Ramos (cell line): ENCODE measurements around the gene NFIA.
"Not testable (repeated sequence)": the region's sequence is repeated elsewhere in the genome, so short reads cannot be mapped to it uniquely, and the experiment has no call there.

Experiments used
- in situ Hi-C: fragments of 300-500 bp; cut with MboI; formaldehyde crosslinking; loops from one replicate; pipeline ENCODE4 v1.14.3; 2022; ENCODE audit warnings: low sequenced_read_pairs; ENCODE audit not compliant: unreplicated experiment

The NFIA gene

GRCh38 chr1:61122389-61122788 lies 40.0 kb downstream of the NFIA start:
- in situ Hi-C loops, result no loop called here

DNA sequence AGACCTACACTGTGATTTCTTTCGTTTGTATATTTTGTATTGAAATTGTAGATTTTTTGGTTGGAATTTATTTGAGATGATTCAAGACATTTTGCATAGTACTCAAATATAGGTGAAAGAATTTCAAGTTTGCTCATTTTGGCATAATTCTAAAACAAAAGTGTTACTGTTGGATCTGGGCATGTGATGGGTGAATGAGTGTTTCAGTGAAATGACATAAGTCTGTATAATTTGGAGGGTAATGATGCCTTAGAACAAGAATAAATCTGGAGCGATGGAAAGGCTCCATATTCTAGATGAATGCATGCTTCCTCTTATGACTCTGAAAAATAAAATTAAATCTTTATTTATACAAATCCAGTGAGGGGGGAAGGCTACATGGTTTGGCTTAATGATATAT lies 41.0 kb downstream of the NFIA start:
- in situ Hi-C loops, result no loop called here

DNA sequence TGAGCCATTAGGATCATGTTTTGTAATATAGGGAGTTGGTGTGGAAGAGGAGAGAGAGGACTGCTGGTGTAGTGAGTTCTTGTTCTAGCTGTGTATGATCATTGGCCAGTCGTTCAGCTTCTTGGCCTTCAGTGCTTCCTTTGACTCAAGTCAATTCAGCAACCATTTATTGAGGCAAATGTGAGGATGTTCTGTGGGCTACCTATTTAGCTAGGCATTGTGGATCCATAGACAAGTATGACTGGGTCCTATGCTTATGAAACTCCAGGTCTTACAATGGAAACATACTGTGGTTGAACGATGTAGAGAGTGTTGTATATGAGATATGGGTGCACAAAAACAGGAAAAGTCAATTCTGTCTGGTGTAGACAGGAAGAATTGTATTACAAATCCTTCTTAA lies 41.7 kb downstream of the NFIA start:
- in situ Hi-C loops, result no loop called here

DNA sequence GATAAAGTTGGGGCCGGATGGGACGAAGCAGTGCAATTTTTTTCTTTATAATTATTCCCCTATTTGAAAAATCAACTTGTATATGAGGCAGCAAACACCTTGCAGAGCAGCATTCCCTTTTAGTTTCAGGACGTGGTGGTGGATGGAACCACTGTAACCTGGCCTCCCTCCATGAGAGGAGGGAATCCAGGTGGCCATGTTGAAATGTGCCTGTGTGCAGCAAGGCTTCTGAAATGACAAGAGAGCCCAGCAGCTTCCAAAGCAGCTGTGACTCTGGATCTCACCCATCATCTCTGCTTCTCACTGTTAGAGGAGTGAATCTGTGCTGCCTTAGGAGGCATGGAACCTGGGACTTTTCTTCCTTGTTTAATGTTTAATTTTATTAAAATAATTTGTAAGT lies 42.3 kb downstream of the NFIA start:
- in situ Hi-C loops, result no loop called here

- in situ Hi-C loops, result no loop called here
These were observed 42.9 kb downstream of the NFIA start for GRCh38 chr1:61125263-61125662.

DNA sequence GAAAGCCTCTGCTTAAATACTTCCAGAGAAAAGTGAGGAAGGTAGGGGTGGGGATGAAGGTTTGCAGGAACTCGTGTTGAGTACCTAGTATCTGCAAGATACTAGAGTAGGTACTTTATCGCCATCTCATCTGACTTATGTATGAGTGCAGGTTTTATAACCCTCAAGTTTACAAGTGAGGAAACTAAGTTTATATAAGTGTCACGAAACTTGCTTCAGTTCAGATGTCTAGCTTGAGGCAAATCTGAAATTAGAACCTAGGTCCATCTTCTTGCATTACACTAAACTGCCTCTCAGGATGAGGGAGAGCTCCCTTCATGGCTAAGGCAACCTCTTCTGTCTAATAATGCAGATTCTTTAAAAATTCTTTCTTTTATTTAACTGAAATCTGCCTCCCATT lies 43.5 kb downstream of the NFIA start:
- in situ Hi-C loops, result no loop called here

- in situ Hi-C loops, result not testable (repeated sequence)
These were observed 44.5 kb downstream of the NFIA start for GRCh38 chr1:61126843-61127242.

GRCh38 chr1:61130338-61131000 lies 48.1 kb downstream of the NFIA start:
- in situ Hi-C loops, result no loop called here

DNA sequence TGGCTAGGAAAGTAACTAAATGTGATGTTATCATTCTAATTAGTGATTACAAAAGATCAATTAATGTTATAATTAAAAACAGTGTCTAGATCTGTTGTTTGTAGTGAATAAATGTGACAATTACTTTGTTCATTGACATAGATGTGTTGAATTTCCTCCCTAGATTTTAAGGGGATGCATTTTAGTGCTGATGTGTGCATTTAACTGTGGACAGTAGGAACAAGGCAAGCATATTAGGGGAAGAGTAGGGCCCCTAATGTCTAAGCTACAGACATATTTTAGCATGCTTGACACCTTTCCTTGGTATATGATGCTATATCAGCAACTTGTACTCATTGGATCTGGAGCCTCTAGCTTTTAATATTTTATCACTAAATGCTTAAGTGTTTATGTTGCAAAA lies 48.9 kb downstream of the NFIA start:
- in situ Hi-C loops, result no loop called here

GRCh38 chr1:61131716-61132115 lies 49.4 kb downstream of the NFIA start:
- in situ Hi-C loops, result no loop called here

- in situ Hi-C loops, result no loop called here
These were observed 49.8 kb downstream of the NFIA start for GRCh38 chr1:61132176-61132638.

DNA sequence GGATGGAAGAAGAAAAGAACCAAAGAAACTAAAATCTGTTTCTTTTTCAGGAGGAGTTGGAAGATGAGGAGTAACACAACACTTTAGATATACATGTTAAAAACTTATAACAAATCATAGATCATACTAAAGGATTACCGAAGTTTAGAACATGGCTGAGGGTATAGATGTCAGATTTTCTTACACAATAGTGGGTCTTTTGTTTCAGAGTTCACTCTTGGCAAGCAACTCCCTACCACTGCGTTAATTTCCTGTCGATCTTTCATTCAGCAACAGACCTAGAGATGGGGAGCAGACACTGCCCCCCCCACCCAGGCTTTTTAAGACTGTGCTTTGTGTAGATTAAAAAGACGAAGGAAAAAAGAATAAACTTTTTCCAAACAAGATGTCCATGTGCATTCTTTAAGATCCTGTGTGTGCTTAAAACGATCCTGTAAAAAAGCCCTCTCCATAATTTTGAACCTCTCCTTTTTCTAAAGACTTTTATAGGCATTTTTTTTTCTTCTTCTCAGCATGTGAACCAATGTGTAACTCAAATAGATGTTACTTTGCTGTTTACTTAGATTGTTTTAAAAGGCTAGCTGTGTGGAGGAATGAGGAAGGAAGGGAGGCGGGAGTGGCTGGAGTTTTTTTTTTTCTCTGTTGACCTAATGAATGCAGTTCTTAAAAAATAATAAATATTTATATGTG lies 50.4 kb downstream of the NFIA start:
- in situ Hi-C loops, result no loop called here

DNA sequence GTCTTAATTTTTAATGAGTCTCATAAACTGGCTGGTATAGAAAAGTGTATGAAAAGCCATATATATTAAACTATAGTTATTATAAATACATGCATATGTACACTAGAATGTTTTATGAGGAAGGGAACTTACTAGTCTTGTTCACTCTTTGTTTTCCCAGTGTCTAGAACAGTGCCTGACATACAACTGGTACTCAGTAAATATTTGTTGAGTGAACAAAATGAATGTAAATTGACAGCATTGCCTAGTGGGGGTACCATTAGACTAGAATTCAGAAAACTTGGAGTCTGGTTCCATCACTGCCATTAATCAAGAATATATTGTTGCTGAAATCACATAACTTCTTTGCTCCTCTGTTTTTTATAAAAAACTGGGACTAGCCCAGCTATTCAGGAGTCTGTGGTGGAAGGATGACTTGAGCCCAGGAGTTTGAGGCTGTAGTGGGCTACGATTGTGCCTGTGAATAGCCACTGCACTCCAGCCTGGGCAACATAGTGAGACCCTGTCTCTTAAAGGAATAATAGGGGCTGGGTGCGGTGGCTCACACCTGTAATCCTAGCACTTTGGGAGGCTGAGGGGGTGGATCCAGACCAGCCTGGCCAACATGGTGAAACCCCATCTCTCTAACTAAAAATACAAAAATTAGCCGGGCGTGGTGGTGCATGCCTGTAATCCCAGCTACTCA lies 51.1 kb downstream of the NFIA start:
- in situ Hi-C loops, result no loop called here

- in situ Hi-C loops, result no loop called here
These were observed 52.9 kb downstream of the NFIA start for GRCh38 chr1:61135291-61135690.

GRCh38 chr1:61138305-61138704 lies 55.9 kb downstream of the NFIA start:
- in situ Hi-C loops, result no loop called here

DNA sequence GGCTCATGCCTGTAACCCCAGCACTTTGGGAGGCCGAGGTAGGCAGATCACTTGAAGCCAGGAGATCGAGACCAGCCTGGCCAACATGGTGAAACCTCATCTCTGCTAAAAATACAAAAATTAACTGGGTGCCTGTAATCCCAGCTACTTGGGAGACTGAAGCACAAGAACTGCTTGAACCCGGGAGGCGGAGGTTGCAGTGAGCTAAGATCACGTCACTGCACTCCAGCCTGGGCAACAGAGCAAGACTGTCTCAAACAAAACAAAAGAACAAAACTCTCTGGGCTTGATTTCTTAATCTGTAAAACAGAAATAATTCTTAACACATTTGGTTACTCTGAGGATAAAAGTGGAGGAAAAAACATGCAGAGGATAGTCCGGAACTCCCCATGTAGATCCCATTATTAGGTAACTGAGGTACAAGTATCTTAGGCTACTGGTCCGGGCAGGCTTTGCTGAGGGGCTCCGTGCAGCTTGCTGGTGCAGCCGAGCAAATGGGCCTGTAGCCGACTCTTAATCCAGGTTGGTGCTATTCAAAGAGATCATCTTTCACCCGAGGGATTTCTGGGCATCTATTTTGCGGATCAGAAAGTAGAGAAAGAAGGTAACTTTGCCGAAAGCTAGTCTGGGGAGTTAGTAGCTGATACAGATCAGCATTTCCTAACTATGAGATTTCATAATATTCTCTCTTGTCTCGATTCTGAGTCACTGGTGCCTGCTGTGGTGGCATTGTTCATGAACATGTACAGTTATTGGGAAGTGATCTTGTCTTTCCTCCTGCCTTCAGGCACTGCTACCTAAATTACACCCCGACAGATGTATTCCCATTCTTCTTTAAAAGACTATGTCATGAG lies 56.8 kb downstream of the NFIA start:
- in situ Hi-C loops, result no loop called here

DNA sequence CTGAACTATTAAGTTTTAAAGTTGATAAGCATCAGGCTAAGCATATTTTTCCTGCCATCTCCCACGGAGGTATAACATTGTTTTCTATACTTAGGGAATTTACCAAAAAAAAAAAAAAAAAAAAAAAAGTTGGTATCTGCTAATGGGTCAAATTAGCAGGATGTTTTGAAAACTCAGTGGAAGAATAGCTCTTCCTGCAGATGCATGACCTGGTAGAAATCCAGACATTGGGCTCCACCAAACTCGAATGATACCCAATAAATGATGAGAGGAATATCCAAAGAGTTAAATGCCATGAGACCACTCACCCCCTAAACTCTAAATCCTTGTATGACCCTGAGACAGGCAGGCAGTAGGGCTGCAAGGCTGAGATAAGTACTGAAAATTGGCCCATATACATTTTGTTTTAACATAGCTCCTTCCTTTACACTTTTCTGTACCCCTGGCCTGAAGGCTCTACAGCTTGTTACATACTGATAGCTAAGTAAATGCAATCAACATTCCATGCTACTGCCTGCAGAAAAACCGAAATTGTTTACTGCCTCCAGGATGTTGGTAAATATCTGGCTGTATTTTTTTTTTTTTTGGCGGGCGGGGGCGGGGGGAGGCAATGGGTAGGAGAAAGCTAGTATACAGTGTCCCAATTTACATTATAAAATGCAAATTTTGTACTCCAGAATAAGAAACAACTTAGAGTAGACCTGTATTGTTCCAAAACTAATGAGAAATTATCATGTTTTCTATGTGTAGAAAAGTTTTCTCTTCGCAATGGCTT lies 57.6 kb downstream of the NFIA start:
- in situ Hi-C loops, result no loop called here

- in situ Hi-C loops, result no loop called here
These were observed 58.4 kb downstream of the NFIA start for GRCh38 chr1:61140778-61141177.

GRCh38 chr1:61141288-61142042 lies 59.1 kb downstream of the NFIA start:
- in situ Hi-C loops, result no loop called here
